Measurements from ENCODE around the gene GBP5. TPM values are rescaled to one million over a fixed set of nuclear protein-coding genes. Genes with fewer than 3 reads are reported as not detected.
"Not testable (repeated sequence)": the region's sequence is repeated elsewhere in the genome, so short reads cannot be mapped to it uniquely, and the experiment has no call there.

GBP5 gene
- total RNA-seq, 1 donor from 2014 or later, result 0.26 TPM

GRCh38 chr1:89284078-89284763 is 11.6 kb upstream of the GBP5 start:
- not testable (repeated sequence) for DNase-seq (ENCODE audit: low read depth in 2 of 2)

- no peak for DNase-seq (ENCODE audit: low read depth in 2 of 2)
These were observed 8.1 kb upstream of the GBP5 start for GRCh38 chr1:89280766-89281165.

- no peak for DNase-seq (ENCODE audit: low read depth in 2 of 2)
These were observed 6.4 kb upstream of the GBP5 start for GRCh38 chr1:89279011-89279466.

- DNase-seq (ENCODE audit: low read depth in 2 of 2), result no peak
These were observed 5.1 kb upstream of the GBP5 start for GRCh38 chr1:89277725-89278124.

- peak in 1 of 2 donors; percentile 13 for DNase-seq (ENCODE audit: low read depth in 2 of 2)
These were observed 4.0 kb upstream of the GBP5 start for GRCh38 chr1:89276690-89277089.

GRCh38 chr1:89274411-89274857 is 1.8 kb upstream of the GBP5 start:
- peak; percentile 37 to 53 for DNase-seq (ENCODE audit: low read depth in 2 of 2)

- DNase-seq (ENCODE audit: low read depth in 2 of 2), result no peak
These were observed 691 bp upstream of the GBP5 start for GRCh38 chr1:89273324-89273778.

- no peak for DNase-seq (ENCODE audit: low read depth in 2 of 2)
These were observed 1.2 kb downstream of the GBP5 start for GRCh38 chr1:89271341-89272015.

GRCh38 chr1:89270423-89270822 is 2.2 kb downstream of the GBP5 start:
- no peak for DNase-seq (ENCODE audit: low read depth in 2 of 2)

GRCh38 chr1:89269277-89269676 is 3.4 kb downstream of the GBP5 start:
- no peak for DNase-seq (ENCODE audit: low read depth in 2 of 2)

GRCh38 chr1:89262643-89263042 is 10.0 kb downstream of the GBP5 start:
- peak in 1 of 2 donors; percentile 46 for DNase-seq (ENCODE audit: low read depth in 2 of 2)

- DNase-seq (ENCODE audit: low read depth in 2 of 2), result no peak
These were observed 10.6 kb downstream of the GBP5 start for GRCh38 chr1:89261926-89262515.

- no peak for DNase-seq (ENCODE audit: low read depth in 2 of 2)
These were observed 11.9 kb downstream of the GBP5 start for GRCh38 chr1:89260566-89261255.

GRCh38 chr1:89260042-89260441 is 12.6 kb downstream of the GBP5 start:
- no peak for DNase-seq (ENCODE audit: low read depth in 2 of 2)

GRCh38 chr1:89259283-89259971 is 13.2 kb downstream of the GBP5 start:
- no peak for DNase-seq (ENCODE audit: low read depth in 2 of 2)

- DNase-seq (ENCODE audit: low read depth in 2 of 2), result no peak
These were observed 15.6 kb downstream of the GBP5 start for GRCh38 chr1:89257041-89257440.

- not testable (repeated sequence) for DNase-seq (ENCODE audit: low read depth in 2 of 2)
These were observed 17.1 kb downstream of the GBP5 start for GRCh38 chr1:89255581-89255980.

GRCh38 chr1:89254658-89255287 is 17.9 kb downstream of the GBP5 start:
- DNase-seq (ENCODE audit: low read depth in 2 of 2), result peak; percentile 74 to 85

GRCh38 chr1:89243046-89243445 is 29.6 kb downstream of the GBP5 start:
- DNase-seq (ENCODE audit: low read depth in 2 of 2), result no peak
